Ramos (cell line): ENCODE measurements around the gene MOCS3.

Source experiments
- in situ Hi-C: fragments of 300-500 bp; cut with MboI; formaldehyde crosslinking; loops from one replicate; pipeline ENCODE4 v1.14.3; 2022; ENCODE audit warnings: low sequenced_read_pairs; ENCODE audit not compliant: unreplicated experiment

Gene MOCS3

DNA sequence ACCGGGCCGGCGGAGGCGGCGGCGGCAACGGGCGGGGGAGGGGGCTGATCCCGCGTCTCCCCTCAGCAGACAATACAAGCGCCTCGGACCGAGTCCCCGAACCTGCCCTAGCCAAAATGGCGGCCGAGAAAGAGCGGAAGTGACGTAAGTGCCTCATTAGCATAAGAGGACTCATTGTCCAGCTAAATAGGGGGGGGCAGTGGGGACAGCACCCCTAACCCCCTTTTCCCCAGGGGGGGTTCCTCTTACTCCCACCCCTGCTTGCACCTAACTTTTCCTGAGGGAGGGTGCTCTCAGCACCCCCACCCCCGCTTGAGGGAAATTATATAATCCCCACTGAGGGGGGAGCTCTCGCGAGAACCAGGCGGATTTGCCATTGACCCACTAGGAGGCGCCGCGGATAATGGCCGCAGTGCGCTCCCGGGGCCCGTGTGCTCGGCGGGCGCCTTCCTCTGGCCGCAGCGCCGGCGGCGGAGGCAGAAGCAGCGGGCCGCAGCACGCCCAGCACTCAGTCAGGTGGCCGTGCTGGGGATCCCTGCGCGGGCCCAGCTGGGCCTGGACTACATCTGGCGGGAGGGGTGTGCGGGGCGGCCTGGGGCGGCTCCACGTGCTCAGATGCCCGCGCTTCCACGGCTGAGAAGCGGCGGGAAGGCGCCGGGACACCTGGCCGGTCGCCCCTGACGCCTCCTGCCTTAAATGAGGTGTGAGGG is 27.2 kb upstream of the MOCS3 start, which contains the start of gene ADNP:
Gene ADNP, minus strand, starts transcription at position 132 of the 710 bp plus-strand sequence. CDS start 27,441 bp downstream, outside the sequence.
- in situ Hi-C loops: loop anchor here (5.0 kb wide), 1 partner anchor 134 kb away; the partner anchor contains the start of gene BCAS4

DNA sequence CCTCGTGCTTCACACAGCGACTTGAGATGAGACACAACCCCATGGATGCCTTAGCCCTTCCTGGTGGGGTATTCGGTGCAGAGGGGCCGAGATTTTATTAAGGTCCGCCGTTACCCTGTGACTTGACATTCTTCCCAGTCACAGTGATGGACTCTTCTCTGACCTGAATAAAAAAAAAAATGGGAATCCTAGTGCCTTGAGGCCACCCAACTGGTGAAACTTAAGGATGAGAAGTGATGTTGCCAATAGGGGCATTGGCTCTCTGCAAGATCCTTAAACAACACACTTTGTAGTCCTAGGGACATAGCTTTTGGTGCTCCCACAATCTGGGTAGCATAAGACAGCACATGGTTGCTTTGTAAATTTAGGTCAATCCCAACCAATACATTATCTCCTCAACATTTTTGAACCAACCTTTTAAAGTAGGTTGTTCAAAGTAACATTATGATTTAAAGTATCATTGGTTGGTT is 26.6 kb upstream of the MOCS3 start:
- in situ Hi-C loops: loop anchor here (5.0 kb wide), 1 partner anchor 135 kb away; the partner anchor contains the start of gene BCAS4

- in situ Hi-C loops: loop anchor here (5.0 kb wide), 1 partner anchor 135 kb away; the partner anchor contains the start of gene BCAS4
Observed at GRCh38 chr20:50932691-50933280, 25.8 kb upstream of the MOCS3 start.

DNA sequence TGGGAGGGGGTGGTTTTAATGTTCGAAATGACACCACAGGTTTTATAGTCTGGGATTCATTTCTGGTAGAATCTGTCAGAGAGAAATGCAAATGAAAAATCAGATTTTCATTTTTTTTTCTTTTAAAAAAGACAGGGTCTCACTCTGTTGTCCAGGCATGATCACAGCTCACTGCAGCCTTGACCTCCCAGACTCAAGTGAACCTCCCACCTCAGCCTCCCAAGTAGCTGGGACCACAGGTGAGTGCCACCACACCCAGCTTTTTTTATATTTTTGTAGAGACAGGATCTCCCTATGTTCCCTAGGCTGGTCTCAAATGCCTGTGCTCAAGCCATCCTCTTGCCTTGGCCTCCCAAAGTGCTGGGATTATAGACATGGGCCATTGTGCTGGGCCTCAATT is 25.0 kb upstream of the MOCS3 start:
- in situ Hi-C loops: loop anchor here (5.0 kb wide), 1 partner anchor 136 kb away; the partner anchor contains the start of gene BCAS4

DNA sequence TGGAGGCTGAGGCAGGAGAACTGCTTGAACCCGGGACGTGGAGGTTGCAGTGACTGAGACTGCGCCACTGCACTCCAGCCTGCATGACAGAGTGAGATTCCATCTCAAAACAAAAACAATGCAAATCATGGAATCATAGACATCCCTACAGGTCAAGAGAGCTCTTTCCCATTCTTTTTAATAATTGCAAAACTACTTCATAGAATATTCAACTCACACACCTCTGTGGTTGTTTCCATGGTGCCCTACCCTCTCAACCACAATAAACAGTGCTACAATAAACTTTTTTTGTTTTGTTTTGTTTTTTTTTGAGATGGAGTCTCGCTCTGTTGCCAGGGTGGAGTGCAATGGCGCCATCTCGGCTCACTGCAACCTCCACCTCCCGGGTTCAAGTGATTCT is 15.5 kb upstream of the MOCS3 start:
- in situ Hi-C loops: no loop called here

DNA sequence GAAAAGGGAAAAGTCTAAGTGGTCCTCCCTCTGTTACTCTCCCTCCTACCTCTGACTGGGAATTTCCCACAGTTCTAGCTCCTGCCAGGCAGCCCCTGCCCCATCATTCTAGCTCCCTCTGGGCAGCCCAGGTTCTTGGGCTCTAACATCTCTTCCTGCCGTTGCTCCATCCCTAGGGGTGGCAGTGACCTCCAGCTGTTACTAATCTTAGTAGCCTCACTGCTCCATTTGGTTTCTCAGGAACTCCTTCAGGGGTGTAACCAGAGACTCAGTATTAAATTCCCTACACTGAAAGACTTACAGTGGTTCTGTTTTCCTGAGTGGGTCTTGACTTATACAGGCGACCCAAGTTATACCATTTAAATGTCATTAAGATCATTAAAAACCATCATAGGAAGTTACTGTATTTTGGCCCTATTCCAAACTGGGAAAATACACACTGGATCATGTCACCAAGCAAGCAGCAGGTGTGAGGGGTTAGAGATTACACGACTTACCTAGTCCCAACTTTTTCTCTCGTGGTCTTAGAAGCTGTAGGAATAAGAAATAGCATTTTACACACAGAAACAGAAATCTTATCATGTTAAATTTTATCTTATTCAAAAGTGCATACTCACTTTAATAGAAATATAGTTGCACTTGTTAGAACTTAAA is 10.4 kb upstream of the MOCS3 start:
- in situ Hi-C loops: no loop called here

DNA sequence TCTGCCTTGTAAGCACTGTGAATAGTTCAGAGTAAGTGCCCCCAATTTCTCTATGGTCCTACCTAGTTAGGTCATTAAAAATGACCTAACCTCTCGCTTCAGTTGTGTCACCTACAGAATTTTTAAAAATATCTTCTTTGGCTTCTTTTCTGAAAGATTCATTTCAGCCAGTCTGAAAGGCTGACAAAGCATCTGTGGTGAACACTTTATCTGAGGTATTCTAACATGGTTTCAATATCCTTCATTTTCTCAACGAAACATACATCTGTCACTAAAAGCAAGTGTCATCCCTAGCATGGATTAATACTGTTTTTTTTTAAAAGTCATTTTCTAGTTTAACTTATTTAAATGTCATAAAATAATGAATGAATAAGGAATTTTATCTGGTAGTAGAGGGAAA is 5.4 kb upstream of the MOCS3 start:
- in situ Hi-C loops: no loop called here

DNA sequence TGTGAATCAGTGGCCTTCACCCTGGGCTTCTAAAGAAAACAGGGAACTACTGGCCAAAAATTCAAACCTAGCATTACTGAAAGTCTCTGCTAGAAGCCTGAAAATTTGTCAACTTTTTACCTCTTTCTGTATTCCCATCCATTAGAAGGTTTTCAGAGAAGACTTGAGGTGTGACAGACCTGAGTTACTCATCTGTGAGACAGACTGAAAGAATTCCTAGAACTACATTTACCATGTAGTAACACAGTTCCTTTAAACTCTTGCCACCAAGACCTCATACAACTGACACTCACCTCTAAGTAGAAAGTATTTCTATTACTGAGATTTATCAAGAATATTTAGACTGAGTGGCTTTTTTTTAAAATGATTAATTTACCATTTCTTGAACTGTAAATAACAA is 4.8 kb upstream of the MOCS3 start:
- in situ Hi-C loops: no loop called here

GRCh38 chr20:50957276-50957675 is 1.3 kb upstream of the MOCS3 start:
- in situ Hi-C loops: no loop called here

DNA sequence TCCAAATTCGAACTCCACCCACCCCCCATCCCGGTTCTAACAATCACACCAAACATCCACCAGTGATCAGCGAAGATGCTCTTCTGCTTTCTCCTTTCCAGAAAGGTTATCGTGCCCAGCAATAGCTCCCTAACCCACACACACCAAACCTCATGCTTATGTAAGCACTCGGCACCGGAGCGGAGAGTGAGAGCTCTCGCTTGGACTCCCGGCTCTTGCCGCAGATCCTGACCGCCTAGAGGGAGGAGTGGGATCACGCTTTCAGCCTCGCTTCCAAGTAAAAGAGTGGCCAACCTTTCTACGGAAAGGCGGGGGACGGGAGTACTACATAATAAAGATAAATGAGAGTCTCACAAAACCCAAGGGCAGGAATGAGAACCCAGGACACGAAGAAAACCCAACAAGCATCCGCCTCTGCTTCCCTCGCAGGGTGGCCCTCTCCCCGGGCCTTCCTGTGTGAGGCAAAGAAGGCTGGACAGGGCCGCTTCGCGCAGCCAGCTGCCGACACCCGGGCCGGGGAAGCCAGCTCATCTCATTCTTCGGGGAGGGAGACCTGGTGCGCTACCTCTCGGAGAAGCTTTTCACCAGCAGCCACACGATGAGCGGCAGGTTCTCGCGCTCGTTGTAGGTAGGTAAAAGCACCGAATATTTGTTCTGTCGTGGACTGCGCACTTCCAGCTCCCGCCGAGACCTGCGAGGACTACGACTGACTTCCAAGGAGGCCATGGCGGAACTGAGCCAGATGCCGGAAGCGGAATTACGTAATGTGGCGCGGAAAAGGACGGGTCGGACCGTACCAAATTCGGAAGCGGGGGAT is 612 bp upstream of the MOCS3 start, which contains the start of gene DPM1:
Gene DPM1, minus strand, starts transcription at position 735 of the 817 bp plus-strand sequence. Its CDS starts 9 bp downstream, at position 726.
- in situ Hi-C loops: no loop called here

DNA sequence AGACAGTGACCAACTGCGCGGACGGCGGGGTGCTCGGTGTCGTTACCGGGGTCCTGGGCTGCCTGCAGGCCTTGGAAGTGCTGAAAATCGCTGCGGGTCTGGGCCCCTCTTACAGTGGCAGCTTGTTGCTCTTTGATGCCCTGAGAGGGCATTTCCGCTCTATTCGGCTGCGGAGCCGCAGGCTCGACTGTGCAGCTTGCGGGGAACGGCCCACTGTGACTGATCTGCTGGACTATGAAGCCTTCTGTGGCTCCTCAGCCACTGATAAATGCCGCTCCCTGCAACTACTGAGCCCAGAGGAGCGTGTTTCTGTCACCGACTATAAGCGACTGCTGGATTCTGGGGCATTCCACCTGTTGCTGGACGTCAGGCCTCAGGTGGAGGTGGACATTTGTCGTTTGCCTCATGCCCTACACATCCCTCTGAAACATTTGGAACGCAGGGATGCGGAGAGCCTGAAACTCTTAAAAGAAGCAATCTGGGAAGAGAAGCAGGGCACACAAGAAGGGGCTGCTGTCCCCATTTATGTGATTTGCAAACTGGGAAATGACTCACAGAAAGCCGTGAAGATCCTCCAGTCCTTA is 1.0 kb downstream of the MOCS3 start:
- in situ Hi-C loops: no loop called here

- in situ Hi-C loops: no loop called here
Observed at GRCh38 chr20:50967586-50967985, 9.0 kb downstream of the MOCS3 start.

- in situ Hi-C loops: no loop called here
Observed at GRCh38 chr20:50968289-50968688, 9.7 kb downstream of the MOCS3 start.

GRCh38 chr20:50969435-50969834 is 10.8 kb downstream of the MOCS3 start:
- in situ Hi-C loops: no loop called here

DNA sequence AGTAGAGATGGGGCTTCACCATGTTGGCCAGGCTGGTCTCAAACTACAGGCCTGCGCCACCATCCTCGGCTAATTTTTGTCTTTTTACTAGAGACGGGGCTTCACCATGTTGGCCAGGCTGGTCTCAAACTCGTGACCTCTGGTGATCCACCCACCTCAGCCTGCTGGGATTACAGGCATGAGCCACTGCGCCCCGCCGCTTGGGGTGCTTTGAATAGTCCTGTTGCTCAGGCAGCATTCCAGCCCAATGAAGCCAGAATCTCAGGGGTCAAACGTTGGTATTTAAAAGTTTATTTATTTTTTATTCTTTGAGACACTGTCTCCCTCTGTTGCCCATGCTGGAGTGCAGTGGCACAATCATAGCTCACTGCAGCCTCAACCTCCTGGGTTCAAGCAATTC is 11.3 kb downstream of the MOCS3 start:
- in situ Hi-C loops: loop anchor here (10.0 kb wide), 1 partner anchor 655 kb away; no protein-coding TSS in a partner anchor

DNA sequence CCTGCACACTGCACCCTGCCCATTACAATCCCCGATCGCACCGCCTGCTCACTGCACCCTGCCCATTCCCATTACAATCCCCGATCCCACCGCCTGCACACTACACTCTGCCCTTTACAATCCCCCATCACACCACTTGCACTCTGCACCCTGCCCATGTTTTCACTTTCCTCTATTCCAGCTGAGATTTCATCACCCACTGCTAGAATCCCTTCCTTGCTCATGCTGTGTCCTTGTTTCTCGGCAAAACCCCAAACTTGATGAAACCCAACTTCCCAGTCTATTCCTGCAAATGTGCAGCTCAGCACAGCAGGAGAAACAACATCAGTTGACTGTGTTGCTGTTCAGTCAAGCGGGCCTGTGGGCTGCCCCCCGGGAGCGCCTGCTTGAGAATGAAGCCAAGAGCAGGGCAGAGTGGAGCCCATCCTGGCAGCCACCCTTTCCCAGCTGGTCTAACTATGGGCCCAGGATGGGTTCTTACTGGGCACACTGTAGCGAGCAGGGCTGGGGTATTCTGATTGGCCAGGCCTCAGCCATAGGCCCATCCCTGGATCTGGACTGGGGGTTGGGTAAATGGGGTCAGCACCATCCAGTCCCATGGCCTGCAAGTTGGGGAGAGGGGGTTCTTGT is 17.2 kb downstream of the MOCS3 start:
- in situ Hi-C loops: loop anchor here (10.0 kb wide), 1 partner anchor 649 kb away; no protein-coding TSS in a partner anchor

- in situ Hi-C loops: loop anchor here (10.0 kb wide), 1 partner anchor 647 kb away; no protein-coding TSS in a partner anchor
Observed at GRCh38 chr20:50977066-50978021, 18.7 kb downstream of the MOCS3 start.

GRCh38 chr20:50978533-50978932 is 19.9 kb downstream of the MOCS3 start:
- in situ Hi-C loops: loop anchor here (10.0 kb wide), 1 partner anchor 646 kb away; no protein-coding TSS in a partner anchor
